GM15510 (cell line): ENCODE data around the gene EPN2.
"Not testable (repeated sequence)": the region's sequence is repeated elsewhere in the genome, so short reads cannot be mapped to it uniquely, and the experiment has no call there.

Source experiments
- POLR2A ChIP-seq: IDR thresholded peaks from 3 replicates; pipeline ENCODE4 v1.6.1; 2011; ENCODE audit warnings: borderline replicate concordance; ENCODE audit not compliant: insufficient read length; ENCODE audit errors: extremely low read depth

The EPN2 gene

GRCh38 chr17:19237139-19237388, at the start of gene EPN2:
Gene EPN2, plus strand, starts transcription at chr17:19237366. Its CDS starts 45,754 bp downstream, at chr17:19283120.
- not testable (repeated sequence) for TF ChIP-seq POLR2A

- TF ChIP-seq POLR2A = peak; percentile 47
Observed at GRCh38 chr17:19237389-19238166, 412 bp downstream of the EPN2 start.

GRCh38 chr17:19238167-19238505, 970 bp downstream of the EPN2 start:
- TF ChIP-seq POLR2A = no peak

GRCh38 chr17:19239544-19239943, 2.4 kb downstream of the EPN2 start:
- TF ChIP-seq POLR2A = no peak

GRCh38 chr17:19242323-19242722, 5.2 kb downstream of the EPN2 start:
- no peak for TF ChIP-seq POLR2A

GRCh38 chr17:19242926-19243325, 5.8 kb downstream of the EPN2 start:
- TF ChIP-seq POLR2A = no peak

GRCh38 chr17:19243838-19244237, 6.7 kb downstream of the EPN2 start:
- TF ChIP-seq POLR2A = no peak

GRCh38 chr17:19244357-19244756, 7.2 kb downstream of the EPN2 start:
- no peak for TF ChIP-seq POLR2A

GRCh38 chr17:19244781-19245180, 7.6 kb downstream of the EPN2 start:
- TF ChIP-seq POLR2A = no peak

GRCh38 chr17:19247473-19247872, 10.3 kb downstream of the EPN2 start:
- no peak for TF ChIP-seq POLR2A

- TF ChIP-seq POLR2A = no peak
Observed at GRCh38 chr17:19248151-19248927, 11.2 kb downstream of the EPN2 start.

- TF ChIP-seq POLR2A = no peak
Observed at GRCh38 chr17:19248928-19249574, 11.9 kb downstream of the EPN2 start.

GRCh38 chr17:19249681-19250080, 12.5 kb downstream of the EPN2 start:
- TF ChIP-seq POLR2A = no peak

- TF ChIP-seq POLR2A = no peak
Observed at GRCh38 chr17:19250421-19251173, 13.4 kb downstream of the EPN2 start.

- no peak for TF ChIP-seq POLR2A
Observed at GRCh38 chr17:19253112-19253511, 15.9 kb downstream of the EPN2 start.

- no peak for TF ChIP-seq POLR2A
Observed at GRCh38 chr17:19254651-19255050, 17.5 kb downstream of the EPN2 start.

- no peak for TF ChIP-seq POLR2A
Observed at GRCh38 chr17:19255279-19255678, 18.1 kb downstream of the EPN2 start.
